MM.1S (cell line): ENCODE data around the gene SLC9A1.

Source experiments
- DNase-seq: peaks from one replicate; pipeline ENCODE4 v3.0.0-alpha.2; 2015
- H2AFZ ChIP-seq: fragments of 300-600 bp; sonication (generic); 2 replicates; pipeline ENCODE4 v1.6.0; 2016; ENCODE audit warnings: antibody characterized with exemption, low read length
- H3F3A ChIP-seq: fragments of 300-600 bp; sonication (generic); 2 replicates; pipeline ENCODE4 v1.6.1; 2016; ENCODE audit warnings: mild to moderate bottlenecking, antibody characterized with exemption, low read length, moderate library complexity, mixed read lengths; ENCODE audit not compliant: insufficient read depth
- H3K27ac ChIP-seq: fragments of 300-600 bp; sonication (generic); 2 replicates; pipeline ENCODE4 v1.5.1; 2016; ENCODE audit warnings: mild to moderate bottlenecking, low read length
- H3K27me3 ChIP-seq: fragments of 300-600 bp; sonication (generic); replicated peaks from 2 replicates; pipeline ENCODE4 v1.6.0; 2016; ENCODE audit warnings: low read length; ENCODE audit not compliant: insufficient read depth
- H3K36me3 ChIP-seq: fragments of 300-600 bp; sonication (generic); replicated peaks from 2 replicates; pipeline ENCODE4 v1.6.1; 2016; ENCODE audit warnings: mild to moderate bottlenecking, low read length, mixed read lengths; ENCODE audit not compliant: insufficient read depth
- H3K4me1 ChIP-seq: fragments of 300-600 bp; sonication (generic); 2 replicates; pipeline ENCODE4 v1.6.1; 2016; ENCODE audit warnings: low read length, mixed read lengths
- H3K4me2 ChIP-seq: fragments of 300-600 bp; sonication (generic); 2 replicates; pipeline ENCODE4 v1.6.0; 2016; ENCODE audit warnings: low read depth, low read length
- H3K4me3 ChIP-seq: fragments of 300-600 bp; sonication (generic); 2 replicates; pipeline ENCODE4 v1.5.1; 2016; ENCODE audit warnings: low read length, mixed read lengths
- H3K79me2 ChIP-seq: fragments of 300-600 bp; sonication (generic); 2 replicates; pipeline ENCODE4 v1.6.1; 2016; ENCODE audit warnings: mixed run types, low read length, mixed read lengths
- H3K9ac ChIP-seq: fragments of 300-600 bp; sonication (generic); 2 replicates; pipeline ENCODE4 v1.6.1; 2016; ENCODE audit warnings: low read length, mixed read lengths
- H3K9me2 ChIP-seq: fragments of 300-600 bp; sonication (generic); replicated peaks from 2 replicates; pipeline ENCODE4 v1.6.1; 2016; ENCODE audit warnings: mild to moderate bottlenecking, low read length, mixed read lengths; ENCODE audit not compliant: insufficient read depth
- H3K9me3 ChIP-seq: fragments of 300-600 bp; sonication (generic); replicated peaks from 2 replicates; pipeline ENCODE4 v1.6.1; 2016; ENCODE audit warnings: mild to moderate bottlenecking, low read length, mixed read lengths; ENCODE audit not compliant: insufficient read depth
- H4K20me1 ChIP-seq: fragments of 300-600 bp; sonication (generic); 2 replicates; pipeline ENCODE4 v1.6.1; 2016; ENCODE audit warnings: mild to moderate bottlenecking, low read length, moderate library complexity, mixed read lengths; ENCODE audit not compliant: insufficient read depth
- CTCF ChIP-seq: fragments of 300-600 bp; sonication (generic); IDR thresholded peaks from 2 replicates; pipeline ENCODE4 v1.5.1; 2016; ENCODE audit warnings: antibody characterized with exemption, low read length, mixed read lengths
- EZH2 ChIP-seq: fragments of 300-600 bp; sonication (generic); optimal IDR thresholded peaks from 2 replicates; pipeline ENCODE3; 2017; ENCODE audit warnings: low read depth, mild to moderate bottlenecking, antibody characterized with exemption, low read length, mixed read lengths
- EZH2phosphoT487 ChIP-seq: fragments of 300-600 bp; sonication (generic); IDR thresholded peaks from 2 replicates; pipeline ENCODE4 v1.6.1; 2018; ENCODE audit warnings: antibody characterized with exemption, low read length

The SLC9A1 gene

GRCh38 chr1:27098431-27099134 lies 56.3 kb downstream of the SLC9A1 start:
- Histone ChIP-seq H3K4me3 (no peak overlapping the region), H3K27me3 (no peaks in the 10 kb centered on the region), H3K4me2 (no peak overlapping the region), H3K27ac (no peak overlapping the region), H3K79me2 (no peaks in the 10 kb centered on the region), H3F3A (no peaks in the 10 kb centered on the region), H3K36me3 (no peaks in the 10 kb centered on the region), H3K4me1 (no peaks in the 10 kb centered on the region), H4K20me1 (no peaks in the 10 kb centered on the region), H2AFZ (no peak overlapping the region), H3K9me2 (no peaks in the 10 kb centered on the region), H3K9ac (no peak overlapping the region), H3K9me3 (no peaks in the 10 kb centered on the region)
- no peak for DNase-seq
- TF ChIP-seq CTCF = no peak

- Histone ChIP-seq H3K36me3 (no peaks in the 10 kb centered on the region), H3K27ac (no peak overlapping the region), H3K79me2 (no peaks in the 10 kb centered on the region), H3K9ac (no peak overlapping the region), H3K4me1 (no peaks in the 10 kb centered on the region), H3K4me2 (no peak overlapping the region), H3K27me3 (no peaks in the 10 kb centered on the region), H3K9me3 (no peaks in the 10 kb centered on the region), H3F3A (no peaks in the 10 kb centered on the region), H3K4me3 (no peak overlapping the region), H2AFZ (0 out of 2 replicates have a peak overlapping the region, but pooled peaks have one; percentile 6), H4K20me1 (no peaks in the 10 kb centered on the region), H3K9me2 (no peaks in the 10 kb centered on the region)
- peak; percentile 54 for DNase-seq
- TF ChIP-seq EZH2phosphoT487 (no peak), EZH2 (no peak), CTCF (peak; percentile 95)
Measured at GRCh38 chr1:27097484-27097917, 57.4 kb downstream of the SLC9A1 start.

- TF ChIP-seq EZH2 (no peak), EZH2phosphoT487 (no peak), CTCF (no peak)
- H3K27ac ChIP-seq = no peak overlapping the region
- no peaks in the 10 kb centered on the region for H4K20me1 ChIP-seq
Measured at GRCh38 chr1:27095576-27095975, 59.3 kb downstream of the SLC9A1 start.

More at GRCh38 chr1:27095576-27095975, 59.3 kb downstream of the SLC9A1 start:
- DNase-seq = no peak
- Histone ChIP-seq H3K4me2 (no peak overlapping the region), H2AFZ (no peak overlapping the region), H3K9me2 (no peaks in the 10 kb centered on the region), H3K4me1 (no peaks in the 10 kb centered on the region), H3K4me3 (no peak overlapping the region), H3K36me3 (no peaks in the 10 kb centered on the region), H3K9ac (no peak overlapping the region), H3K27me3 (no peaks in the 10 kb centered on the region), H3K79me2 (no peaks in the 10 kb centered on the region), H3F3A (no peaks in the 10 kb centered on the region), H3K9me3 (no peaks in the 10 kb centered on the region)
